Stomach (tissue), 9 donors: Measurements from ENCODE around the gene PITPNB. TPM values are rescaled to one million over a fixed set of nuclear protein-coding genes. Genes with fewer than 3 reads are reported as not detected.

Experiments used
- DNase-seq, 2 donors: peaks; one replicate each; pipeline versions ENCODE4 v3.0.0 to v3.0.0-alpha.2; 2013 to 2019
- H3K27ac ChIP-seq, 5 donors: fragments of 200-600 bp in 4 of 5; sonication (generic) in 4 of 5; one replicate each; pipeline ENCODE4 v1.5.1; 2013 to 2019; ENCODE audit warnings: mild to moderate bottlenecking in 1 of 5, moderate library complexity in 1 of 5
- H3K27me3 ChIP-seq, 3 donors: fragments of 200-600 bp; sonication (generic); one replicate each; pipeline ENCODE4 v1.5.1; 2017 to 2019; ENCODE audit warnings: mixed run types in 1 of 3
- H3K36me3 ChIP-seq, 4 donors: fragments of 200-600 bp; sonication (generic); 1 replicate in 3 of 4; 2 replicates in 1 of 4; pipeline ENCODE4 v1.5.1; 2016 to 2019
- H3K4me1 ChIP-seq, 4 donors: fragments of 200-600 bp; sonication (generic); one replicate each; pipeline ENCODE4 v1.5.1; 2016 to 2019
- H3K4me3 ChIP-seq, 4 donors: fragments of 200-600 bp; sonication (generic) in 3 of 4; one replicate each; pipeline ENCODE4 v1.5.1; 2016 to 2019; ENCODE audit warnings: mild to moderate bottlenecking in 1 of 4
- H3K9me3 ChIP-seq, 4 donors: fragments of 200-600 bp; sonication (generic); one replicate each; pipeline ENCODE4 v1.5.1; 2016 to 2019
- CTCF ChIP-seq, 7 experiments: fragments of 450-650 bp in 4 of 7; fragments of 200-600 bp in 3 of 7; sonication (generic) in 3 of 7; IDR thresholded peaks; one replicate each; pipeline ENCODE4 v1.5.1; 2016 to 2019; ENCODE audit warnings: antibody characterized with exemption in 7 of 7, control low read depth in 2 of 7, mild to moderate bottlenecking in 1 of 7
- EP300 ChIP-seq: sonication (generic); formaldehyde crosslinking; IDR thresholded peaks from one replicate; pipeline ENCODE4 v1.6.1; 2017; ENCODE audit warnings: antibody characterized with exemption
- POLR2A ChIP-seq, 4 donors: fragments of 450-650 bp; IDR thresholded peaks; one replicate each; pipeline ENCODE4 v1.6.1; 2016; ENCODE audit warnings: antibody characterized with exemption in 4 of 4, control low read depth in 2 of 4, mild to moderate bottlenecking in 1 of 4, moderate library complexity in 1 of 4
- POLR2AphosphoS5 ChIP-seq, 3 donors: sonication (generic); formaldehyde crosslinking; IDR thresholded peaks; one replicate each; pipeline ENCODE4 v1.6.1; 2016; ENCODE audit warnings: antibody characterized with exemption in 3 of 3
- WGBS, 5 donors: extraction: QIAGEN DNeasy Blood & Tissue Kit in 3 of 5; methylation state at CpG; one replicate each; pipeline versions ENCODE4 v1.1.5 to v1.1.7; 2013 to 2018; 5-methylcytosine and 5-hydroxymethylcytosine counted together
- intact Hi-C: fragments of 100-400 bp; cut with DNase I; formaldehyde crosslinking; loops from one replicate; pipeline ENCODE4 v1.15.1; 2023; ENCODE audit warnings: low total_unique reads
- polyA plus RNA-seq, 3 donors: library from polyadenylated mRNA; stranded (reverse); fragments of 200-250 nt; gene quantifications; one replicate each; pipeline ENCODE4 v1.2.3, GENCODE V29; 2013
- total RNA-seq, 5 donors: library from RNA; depleted of rRNA; stranded (reverse); fragments of >200 nt; gene quantifications; one replicate each; pipeline versions ENCODE4 v1.1.0 to v1.2.3, GENCODE V29; 2014 to 2016
- donor health status: healthy with polysubstance abuse.
- donor health status: Bipolar disorder and iron deficiency.
- donor health status: healthy.

Gene PITPNB
- total and polyA plus RNA-seq, 8 donors: 6.7 to 91.6 (median 29.9) TPM

- Histone ChIP-seq H3K4me3 (no peak overlapping the region), H3K4me1 (peaks cover 0 to 19% (median 8%) of the 10 kb centered on the region in 4 donors), H3K36me3 (peaks cover 0 to 40% (median 28%) of the 10 kb centered on the region in 4 donors), H3K27me3 (no peaks in the 10 kb centered on the region), H3K27ac (no peak overlapping the region), H3K9me3 (no peaks in the 10 kb centered on the region)
- intact Hi-C loops: no loop called here
- 85 to 94% (median 93%) methylated on average over 6 of the region's 6 CpGs for WGBS, 5 donors
- no peak for DNase-seq
- no peak for TF ChIP-seq EP300
- no peak for TF ChIP-seq POLR2AphosphoS5 (IDR thresholded peaks at IDR 0.05)
- no peak for TF ChIP-seq POLR2A (IDR thresholded peaks at IDR 0.05)
- no peak for TF ChIP-seq CTCF (IDR thresholded peaks at IDR 0.05)
These were observed 74.8 kb downstream of the PITPNB start for GRCh38 chr22:27844256-27844655.

- no peaks in the 10 kb centered on the region for H3K9me3 ChIP-seq
- peaks cover 0 to 35% (median 26%) of the 10 kb centered on the region in 4 donors for H3K36me3 ChIP-seq
- 67 to 76% (median 69%) methylated on average over 7 of the region's 7 CpGs for WGBS, 5 donors
- intact Hi-C loops: no loop called here
- H3K4me1 ChIP-seq: peaks cover 0 to 19% (median 7%) of the 10 kb centered on the region in 4 donors
- H3K27ac ChIP-seq: peak overlapping the region in 1 of 5 donors; percentile 58
- no peak for DNase-seq
- H3K4me3 ChIP-seq: no peak overlapping the region
- no peaks in the 10 kb centered on the region for H3K27me3 ChIP-seq
- TF ChIP-seq POLR2AphosphoS5 (IDR thresholded peaks at IDR 0.05): no peak
- TF ChIP-seq POLR2A (IDR thresholded peaks at IDR 0.05): no peak
- TF ChIP-seq CTCF (IDR thresholded peaks at IDR 0.05): no peak
- TF ChIP-seq EP300: no peak
These were observed 75.6 kb downstream of the PITPNB start for GRCh38 chr22:27843441-27843840.

GRCh38 chr22:27842669-27843431 is 76.2 kb downstream of the PITPNB start:
- DNase-seq: peak in 1 of 2 donors; percentile 59
- no peaks in the 10 kb centered on the region for H3K27me3 ChIP-seq
- H3K4me3 ChIP-seq: no peak overlapping the region
- H3K36me3 ChIP-seq: peaks cover 0 to 30% (median 20%) of the 10 kb centered on the region in 4 donors
- intact Hi-C loops: no loop called here
- peak overlapping the region in 2 of 5 donors; percentile 17 to 58 for H3K27ac ChIP-seq
- H3K9me3 ChIP-seq: no peaks in the 10 kb centered on the region
- no peak for TF ChIP-seq POLR2AphosphoS5 (IDR thresholded peaks at IDR 0.05)
- no peak for TF ChIP-seq CTCF (IDR thresholded peaks at IDR 0.05)
- no peak for TF ChIP-seq EP300
- no peak for TF ChIP-seq POLR2A (IDR thresholded peaks at IDR 0.05)
- 57 to 64% (median 58%) methylated on average over 15 of the region's 15 CpGs for WGBS, 5 donors
- H3K4me1 ChIP-seq: peaks cover 0 to 19% (median 7%) of the 10 kb centered on the region in 4 donors

- 42 to 95% (median 82%) methylated on average over 1 of the region's 1 CpG; no CpG with 5 or more reads in 1 of the 5 donors for WGBS, 5 donors
- peak overlapping the region in 2 of 5 donors; percentile 17 to 58 for H3K27ac ChIP-seq
These were observed 76.9 kb downstream of the PITPNB start for GRCh38 chr22:27842201-27842600.

More at GRCh38 chr22:27842201-27842600, 76.9 kb downstream of the PITPNB start:
- Histone ChIP-seq H3K4me3 (no peak overlapping the region), H3K36me3 (peaks cover 0 to 23% (median 14%) of the 10 kb centered on the region in 4 donors), H3K27me3 (no peaks in the 10 kb centered on the region), H3K4me1 (peaks cover 0 to 19% (median 7%) of the 10 kb centered on the region in 4 donors), H3K9me3 (no peaks in the 10 kb centered on the region)
- DNase-seq: no peak
- TF ChIP-seq EP300: no peak
- no peak for TF ChIP-seq POLR2A (IDR thresholded peaks at IDR 0.05)
- no peak for TF ChIP-seq POLR2AphosphoS5 (IDR thresholded peaks at IDR 0.05)
- no peak for TF ChIP-seq CTCF (IDR thresholded peaks at IDR 0.05)
- intact Hi-C loops: no loop called here
